Measurements from ENCODE around the gene NGDN.
"Not testable (repeated sequence)": the region's sequence is repeated elsewhere in the genome, so short reads cannot be mapped to it uniquely, and the experiment has no call there.

Gene NGDN, protein sequence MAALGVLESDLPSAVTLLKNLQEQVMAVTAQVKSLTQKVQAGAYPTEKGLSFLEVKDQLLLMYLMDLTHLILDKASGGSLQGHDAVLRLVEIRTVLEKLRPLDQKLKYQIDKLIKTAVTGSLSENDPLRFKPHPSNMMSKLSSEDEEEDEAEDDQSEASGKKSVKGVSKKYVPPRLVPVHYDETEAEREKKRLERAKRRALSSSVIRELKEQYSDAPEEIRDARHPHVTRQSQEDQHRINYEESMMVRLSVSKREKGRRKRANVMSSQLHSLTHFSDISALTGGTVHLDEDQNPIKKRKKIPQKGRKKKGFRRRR

GRCh38 chr14:23469127-23469905 lies at the start of gene NGDN:
TSS of gene NGDN (plus strand) at chr14:23469703. CDS start at chr14:23469716, 13 bp downstream.
- no peaks in the 10 kb centered on the region for H3K4me1 ChIP-seq (ENCODE audit: insufficient read depth, low read length)
- peak within 1 kb of the TSS; percentile 61 for H3K27ac ChIP-seq (ENCODE audit: low read length)
- H3K4me3 ChIP-seq (ENCODE audit: low read length) = peak within 1 kb of the TSS; percentile 91
- no peaks in the 10 kb centered on the region for H3K9me3 ChIP-seq (ENCODE audit: insufficient read depth, low read depth, low read length)
- H3K36me3 ChIP-seq (ENCODE audit: insufficient read depth, low read depth, low read length) = peaks cover 35% of the 10 kb centered on the region
- peak within 1 kb of the TSS; percentile 90 for H3K9ac ChIP-seq (ENCODE audit: low read depth, low read length)
- H3K27me3 ChIP-seq (ENCODE audit: insufficient read depth, low read length) = no peaks in the 10 kb centered on the region

GRCh38 chr14:23421594-23421993 lies 47.9 kb upstream of the NGDN start:
- Histone ChIP-seq H3K27me3 (ENCODE audit: insufficient read depth, low read length) (no peaks in the 10 kb centered on the region), H3K9me3 (ENCODE audit: insufficient read depth, low read depth, low read length) (no peaks in the 10 kb centered on the region), H3K9ac (ENCODE audit: low read depth, low read length) (no peak overlapping the region), H3K27ac (ENCODE audit: low read length) (no peak overlapping the region), H3K4me1 (ENCODE audit: insufficient read depth, low read length) (no peaks in the 10 kb centered on the region), H3K36me3 (ENCODE audit: insufficient read depth, low read depth, low read length) (no peaks in the 10 kb centered on the region), H3K4me3 (ENCODE audit: low read length) (no peak overlapping the region)

DNA sequence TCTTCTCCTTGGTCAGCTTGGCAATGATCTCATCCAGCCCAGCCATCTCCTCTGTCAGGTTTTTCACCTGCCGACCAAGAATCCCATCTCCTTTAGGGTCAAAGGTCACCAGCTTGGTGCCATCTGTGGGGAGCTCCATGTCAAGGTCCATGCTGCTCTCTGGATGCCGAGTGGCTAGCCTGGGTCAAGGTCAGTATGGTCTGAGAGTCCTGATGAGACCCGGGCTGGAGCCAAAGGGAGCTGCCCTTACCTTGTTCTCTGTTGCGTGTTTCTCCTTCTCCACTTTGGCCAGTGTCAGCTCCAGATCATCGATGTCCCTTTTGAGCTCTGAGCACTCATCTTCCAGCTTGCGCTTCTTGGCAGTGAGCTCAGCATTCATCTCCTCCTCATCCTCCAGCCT lies 45.8 kb upstream of the NGDN start:
- no peaks in the 10 kb centered on the region for H3K36me3 ChIP-seq (ENCODE audit: insufficient read depth, low read depth, low read length)
- H3K27me3 ChIP-seq (ENCODE audit: insufficient read depth, low read length) = peaks cover 12% of the 10 kb centered on the region; the same call in 1 of the 2 replicates
- H3K4me3 ChIP-seq (ENCODE audit: low read length) = no peak overlapping the region
- no peaks in the 10 kb centered on the region for H3K4me1 ChIP-seq (ENCODE audit: insufficient read depth, low read length)
- no peak overlapping the region for H3K27ac ChIP-seq (ENCODE audit: low read length)
- no peaks in the 10 kb centered on the region for H3K9me3 ChIP-seq (ENCODE audit: insufficient read depth, low read depth, low read length)
- no peak overlapping the region for H3K9ac ChIP-seq (ENCODE audit: low read depth, low read length)

DNA sequence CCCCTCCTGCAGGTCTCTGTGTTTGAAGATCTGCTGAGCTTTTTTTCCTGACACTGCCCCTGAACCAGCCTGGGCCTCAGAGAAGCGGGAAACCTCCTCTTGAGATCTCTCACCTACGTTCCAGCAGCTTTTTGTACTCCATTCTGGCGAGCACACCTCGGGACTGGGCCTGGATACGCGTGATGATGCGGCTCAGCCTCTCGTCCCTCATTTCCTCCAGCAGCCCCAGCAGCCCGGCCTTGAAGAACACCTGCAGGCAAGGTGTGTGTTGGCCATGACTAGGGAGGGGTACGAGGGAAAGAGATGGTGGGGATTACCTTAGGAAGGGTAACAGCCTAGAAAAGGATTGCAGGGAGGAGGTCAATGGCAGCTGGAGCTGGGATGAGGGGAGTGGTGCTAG lies 44.3 kb upstream of the NGDN start:
- Histone ChIP-seq H3K4me1 (ENCODE audit: insufficient read depth, low read length) (no peaks in the 10 kb centered on the region), H3K9ac (ENCODE audit: low read depth, low read length) (no peak overlapping the region), H3K27ac (ENCODE audit: low read length) (no peak overlapping the region), H3K9me3 (ENCODE audit: insufficient read depth, low read depth, low read length) (no peaks in the 10 kb centered on the region), H3K36me3 (ENCODE audit: insufficient read depth, low read depth, low read length) (no peaks in the 10 kb centered on the region), H3K4me3 (ENCODE audit: low read length) (no peak overlapping the region), H3K27me3 (ENCODE audit: insufficient read depth, low read length) (peaks cover 12% of the 10 kb centered on the region; the same call in 1 of the 2 replicates)

GRCh38 chr14:23425798-23426197 lies 43.7 kb upstream of the NGDN start:
- H3K9me3 ChIP-seq (ENCODE audit: insufficient read depth, low read depth, low read length); H3K27ac ChIP-seq (ENCODE audit: low read length); H3K9ac ChIP-seq (ENCODE audit: low read depth, low read length); H3K36me3 ChIP-seq (ENCODE audit: insufficient read depth, low read depth, low read length); H3K4me3 ChIP-seq (ENCODE audit: low read length); H3K4me1 ChIP-seq (ENCODE audit: insufficient read depth, low read length): not testable (repeated sequence)
- peaks cover 12% of the 10 kb centered on the region; the same call in 1 of the 2 replicates for H3K27me3 ChIP-seq (ENCODE audit: insufficient read depth, low read length)

DNA sequence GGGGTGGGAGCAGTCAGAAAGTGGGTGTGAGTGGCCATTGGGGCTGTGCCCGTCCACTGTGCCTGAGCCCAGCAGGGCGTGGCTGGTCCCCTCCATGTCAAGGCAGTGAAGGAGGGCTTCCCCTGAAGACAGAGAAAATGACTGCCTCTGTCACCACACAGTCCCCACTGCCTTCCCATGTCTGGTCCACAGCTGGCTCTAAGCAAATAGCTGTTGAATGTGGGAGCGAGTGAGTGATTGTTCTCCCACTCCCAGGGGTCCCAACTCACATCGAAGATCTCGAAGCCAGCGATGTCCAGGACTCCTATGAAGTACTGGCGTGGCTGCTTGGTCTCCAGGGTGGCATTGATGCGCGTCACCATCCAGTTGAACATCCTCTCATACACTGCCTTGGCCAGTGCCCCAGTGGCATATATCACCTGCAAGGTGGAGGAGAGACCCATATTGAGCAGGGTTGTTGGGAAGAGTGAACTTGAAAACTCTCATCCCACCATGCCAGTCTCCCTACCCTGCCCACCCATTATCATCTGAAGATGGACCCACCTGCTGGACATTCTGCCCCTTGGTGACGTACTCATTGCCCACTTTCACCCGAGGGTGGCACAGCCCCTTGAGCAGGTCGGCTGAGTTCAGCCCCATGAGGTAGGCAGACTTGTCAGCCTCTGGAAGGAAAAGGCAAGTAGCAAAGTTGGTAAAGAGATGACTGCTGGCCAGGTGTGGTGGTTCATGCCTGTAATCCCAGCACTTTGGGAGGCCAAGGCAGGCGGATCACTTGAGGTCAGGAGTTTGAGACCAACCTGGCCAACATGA lies 40.6 kb upstream of the NGDN start:
- H3K27ac ChIP-seq (ENCODE audit: low read length) = no peak overlapping the region
- H3K4me1 ChIP-seq (ENCODE audit: insufficient read depth, low read length) = no peaks in the 10 kb centered on the region
- no peak overlapping the region for H3K4me3 ChIP-seq (ENCODE audit: low read length)
- H3K9me3 ChIP-seq (ENCODE audit: insufficient read depth, low read depth, low read length) = no peaks in the 10 kb centered on the region
- no peaks in the 10 kb centered on the region for H3K36me3 ChIP-seq (ENCODE audit: insufficient read depth, low read depth, low read length)
- no peak overlapping the region for H3K9ac ChIP-seq (ENCODE audit: low read depth, low read length)
- H3K27me3 ChIP-seq (ENCODE audit: insufficient read depth, low read length) = peaks cover 12% of the 10 kb centered on the region; the same call in 1 of the 2 replicates

- no peaks in the 10 kb centered on the region for H3K36me3 ChIP-seq (ENCODE audit: insufficient read depth, low read depth, low read length)
- peaks cover 12% of the 10 kb centered on the region; the same call in 1 of the 2 replicates for H3K27me3 ChIP-seq (ENCODE audit: insufficient read depth, low read length)
- no peaks in the 10 kb centered on the region for H3K4me1 ChIP-seq (ENCODE audit: insufficient read depth, low read length)
- H3K27ac ChIP-seq (ENCODE audit: low read length) = no peak overlapping the region
- H3K9me3 ChIP-seq (ENCODE audit: insufficient read depth, low read depth, low read length) = no peaks in the 10 kb centered on the region
- no peak overlapping the region for H3K4me3 ChIP-seq (ENCODE audit: low read length)
- H3K9ac ChIP-seq (ENCODE audit: low read depth, low read length) = no peak overlapping the region
Observed at GRCh38 chr14:23430016-23430722, 39.3 kb upstream of the NGDN start.

DNA sequence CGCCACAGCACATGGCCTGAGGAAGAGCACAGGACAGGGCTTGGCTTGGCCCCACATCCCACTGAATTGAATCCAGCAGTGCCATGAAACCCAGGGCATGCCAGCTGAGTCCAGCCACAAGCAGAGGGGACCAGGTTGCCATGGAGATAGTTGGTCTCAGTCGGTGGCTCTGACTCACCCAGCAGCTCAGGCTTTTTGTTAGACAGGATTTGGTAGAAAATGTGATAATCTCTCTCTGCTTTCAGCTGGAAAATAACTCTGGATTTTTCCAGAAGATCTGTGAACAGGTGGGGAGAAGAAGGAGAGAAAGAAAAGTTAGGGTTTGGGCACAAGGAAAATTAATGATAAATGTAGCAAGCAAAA lies 38.8 kb upstream of the NGDN start:
- Histone ChIP-seq H3K27me3 (ENCODE audit: insufficient read depth, low read length) (peaks cover 12% of the 10 kb centered on the region; the same call in 1 of the 2 replicates), H3K4me3 (ENCODE audit: low read length) (no peak overlapping the region), H3K4me1 (ENCODE audit: insufficient read depth, low read length) (no peaks in the 10 kb centered on the region), H3K9ac (ENCODE audit: low read depth, low read length) (no peak overlapping the region), H3K36me3 (ENCODE audit: insufficient read depth, low read depth, low read length) (no peaks in the 10 kb centered on the region), H3K9me3 (ENCODE audit: insufficient read depth, low read depth, low read length) (no peaks in the 10 kb centered on the region), H3K27ac (ENCODE audit: low read length) (no peak overlapping the region)

DNA sequence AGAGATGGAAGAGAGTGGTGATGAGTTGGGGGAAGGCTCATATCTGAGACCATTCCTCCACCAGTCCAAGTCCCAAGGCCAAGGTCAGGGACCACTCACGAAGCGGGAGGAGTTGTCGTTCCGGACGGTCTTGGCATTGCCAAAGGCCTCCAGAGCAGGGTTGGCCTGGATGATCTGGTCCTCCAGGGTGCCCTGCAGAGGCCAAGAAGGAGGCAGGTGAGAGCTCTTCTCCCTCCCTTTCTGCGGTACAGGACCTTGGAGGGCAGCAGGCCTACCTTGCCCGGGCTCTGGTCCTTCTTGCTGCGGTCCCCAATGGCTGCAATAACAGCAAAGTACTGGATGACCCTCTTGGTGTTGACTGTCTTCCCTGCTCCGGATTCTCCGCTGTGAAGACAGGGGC lies 38.0 kb upstream of the NGDN start:
- no peak overlapping the region for H3K4me3 ChIP-seq (ENCODE audit: low read length)
- no peaks in the 10 kb centered on the region for H3K9me3 ChIP-seq (ENCODE audit: insufficient read depth, low read depth, low read length)
- peaks cover 12% of the 10 kb centered on the region; the same call in 1 of the 2 replicates for H3K27me3 ChIP-seq (ENCODE audit: insufficient read depth, low read length)
- H3K36me3 ChIP-seq (ENCODE audit: insufficient read depth, low read depth, low read length) = no peaks in the 10 kb centered on the region
- no peaks in the 10 kb centered on the region for H3K4me1 ChIP-seq (ENCODE audit: insufficient read depth, low read length)
- no peak overlapping the region for H3K9ac ChIP-seq (ENCODE audit: low read depth, low read length)
- no peak overlapping the region for H3K27ac ChIP-seq (ENCODE audit: low read length)

DNA sequence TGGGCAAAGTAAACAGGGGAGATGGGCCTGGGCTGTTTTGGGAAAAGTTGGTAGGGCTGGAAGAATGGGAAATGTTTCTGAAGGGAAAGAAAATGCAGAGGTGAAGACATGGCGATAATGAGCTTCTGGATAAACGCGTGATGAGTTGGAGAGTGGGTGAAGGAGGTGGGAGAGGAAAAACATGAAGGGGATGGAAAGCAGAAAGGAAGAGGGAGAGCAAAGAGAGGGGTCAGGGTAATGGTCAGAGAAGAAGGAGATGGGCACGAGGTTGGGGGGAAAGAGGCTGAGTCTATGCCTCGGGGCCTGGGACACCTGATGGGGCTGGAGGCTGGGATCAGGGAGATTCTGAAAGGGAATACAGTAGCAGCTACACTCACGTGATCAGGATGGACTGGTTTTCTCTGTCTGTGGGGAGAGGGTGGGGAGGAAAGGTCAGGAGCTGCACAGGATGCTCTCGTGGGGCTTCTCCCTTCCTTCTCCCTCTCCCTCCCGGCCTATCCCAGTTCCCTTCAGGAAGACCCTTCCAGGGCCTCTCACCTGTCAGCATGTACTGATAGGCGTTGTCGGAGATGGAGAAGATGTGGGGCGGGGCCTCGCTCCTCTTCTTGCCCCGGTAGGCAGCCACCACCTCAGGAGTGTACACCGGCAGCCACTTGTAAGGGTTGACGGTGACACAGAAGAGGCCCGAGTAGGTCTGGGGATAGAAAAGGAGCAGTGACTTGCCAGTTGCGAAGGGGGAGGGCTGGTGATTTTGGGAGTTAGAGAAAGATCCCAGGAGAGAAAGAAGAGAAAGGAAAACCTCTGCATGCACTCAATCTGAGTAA lies 37.2 kb upstream of the NGDN start:
- H3K9me3 ChIP-seq (ENCODE audit: insufficient read depth, low read depth, low read length) = no peaks in the 10 kb centered on the region
- H3K4me3 ChIP-seq (ENCODE audit: low read length) = no peak overlapping the region
- H3K36me3 ChIP-seq (ENCODE audit: insufficient read depth, low read depth, low read length) = no peaks in the 10 kb centered on the region
- no peak overlapping the region for H3K27ac ChIP-seq (ENCODE audit: low read length)
- no peaks in the 10 kb centered on the region for H3K4me1 ChIP-seq (ENCODE audit: insufficient read depth, low read length)
- H3K9ac ChIP-seq (ENCODE audit: low read depth, low read length) = no peak overlapping the region
- peaks cover 10% of the 10 kb centered on the region; the same call in 1 of the 2 replicates for H3K27me3 ChIP-seq (ENCODE audit: insufficient read depth, low read length)

Measured in iPS-20b (cell line).